AG20443 (cell line): ENCODE results near the gene ZNF783.
"Not testable (repeated sequence)": the region's sequence is repeated elsewhere in the genome, so short reads cannot be mapped to it uniquely, and the experiment has no call there.

Experiments used
- DNase-seq: peaks from one replicate; pipeline ENCODE4 v3.0.0; 2012; ENCODE audit warnings: low spot score, mixed read lengths

ZNF783 gene

DNA sequence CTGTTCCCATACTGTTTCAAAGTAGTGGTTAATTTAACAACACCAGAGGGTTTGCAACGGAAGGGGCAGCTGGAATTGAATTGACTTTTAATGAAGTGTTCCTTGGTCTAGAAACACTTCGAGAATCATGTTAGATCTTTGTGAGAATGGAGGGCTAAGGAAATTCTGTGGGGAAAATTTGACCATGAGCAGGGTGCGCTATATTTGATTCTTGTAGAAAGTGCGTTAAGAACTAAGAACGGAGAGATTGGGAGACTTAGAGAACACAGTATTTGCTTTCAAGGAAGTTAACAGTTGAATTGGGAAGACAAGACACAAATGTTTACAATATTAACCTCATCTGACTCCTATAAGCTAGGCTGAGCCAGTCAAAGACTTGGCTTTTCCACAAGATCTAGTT lies 21.4 kb upstream of the ZNF783 start:
- DNase-seq = no peak

GRCh38 chr7:149241696-149242095 lies 20.3 kb upstream of the ZNF783 start:
- no peak for DNase-seq

DNA sequence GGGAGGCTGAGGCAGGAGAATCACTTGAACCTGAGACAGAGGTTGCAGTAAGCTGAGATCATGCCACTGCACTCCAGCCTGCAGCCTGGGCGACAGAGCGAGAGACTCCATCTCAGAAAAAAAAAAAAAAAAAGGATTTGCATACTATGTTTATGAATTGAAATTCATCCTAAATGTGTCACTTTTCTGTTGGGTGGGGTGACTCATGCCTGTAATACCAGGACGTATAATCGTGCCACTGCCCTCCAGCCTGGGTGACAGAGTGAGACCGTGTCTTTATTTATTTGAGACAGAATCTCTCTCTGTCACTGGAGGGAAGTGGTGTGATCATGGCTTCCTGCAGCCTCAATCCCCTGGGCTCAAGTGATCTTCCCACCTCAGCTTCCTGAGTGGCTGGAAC lies 16.8 kb upstream of the ZNF783 start:
- DNase-seq = no peak

GRCh38 chr7:149245744-149246143 lies 16.3 kb upstream of the ZNF783 start:
- DNase-seq = no peak

- DNase-seq = no peak
These were observed 13.2 kb upstream of the ZNF783 start for GRCh38 chr7:149248777-149249176.

- DNase-seq = not testable (repeated sequence)
These were observed 11.8 kb upstream of the ZNF783 start for GRCh38 chr7:149250151-149250550.

- DNase-seq = not testable (repeated sequence)
These were observed 10.5 kb upstream of the ZNF783 start for GRCh38 chr7:149251518-149251917.

- no peak for DNase-seq
These were observed 9.6 kb upstream of the ZNF783 start for GRCh38 chr7:149252378-149252777.

DNA sequence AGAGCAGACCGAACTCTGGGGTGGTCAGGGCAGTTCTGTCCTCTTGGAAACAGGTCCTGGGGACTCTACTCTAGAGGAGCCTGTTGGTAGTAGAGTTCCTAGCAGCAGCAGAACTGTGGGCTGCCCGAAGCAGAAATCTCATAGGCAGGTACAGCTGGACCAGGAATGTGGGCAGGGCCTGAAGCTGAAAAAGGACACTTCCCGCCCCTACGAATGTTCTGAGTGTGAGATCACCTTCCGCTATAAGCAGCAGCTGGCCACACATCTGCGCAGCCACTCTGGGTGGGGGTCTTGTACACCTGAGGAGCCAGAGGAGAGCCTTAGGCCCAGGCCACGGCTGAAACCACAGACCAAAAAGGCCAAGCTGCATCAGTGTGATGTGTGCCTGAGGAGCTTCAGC lies 8.3 kb upstream of the ZNF783 start:
- no peak for DNase-seq

GRCh38 chr7:149254181-149254858 lies 7.7 kb upstream of the ZNF783 start:
- no peak for DNase-seq

- DNase-seq = no peak
These were observed 6.8 kb upstream of the ZNF783 start for GRCh38 chr7:149255174-149255573.

DNA sequence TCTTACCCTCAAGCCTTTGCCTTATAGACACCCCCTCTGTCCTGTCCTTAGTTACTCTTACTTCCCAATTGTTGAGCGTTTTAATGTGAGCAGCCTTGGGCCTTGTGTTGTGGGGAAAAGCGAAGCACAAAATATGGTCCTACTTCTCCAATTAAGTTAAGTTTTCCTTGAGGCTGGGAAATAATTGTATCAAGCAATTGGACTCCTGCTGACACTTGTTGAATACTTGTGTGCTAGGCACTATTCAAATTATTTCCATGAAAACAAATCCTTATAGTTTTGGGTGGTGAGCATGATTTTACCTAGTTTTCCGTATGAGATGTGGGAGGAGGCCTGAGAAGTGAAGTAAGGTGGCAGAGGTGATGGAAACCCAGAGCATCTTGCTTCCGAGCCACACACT lies 5.4 kb upstream of the ZNF783 start:
- no peak for DNase-seq

- no peak for DNase-seq
These were observed 4.8 kb upstream of the ZNF783 start for GRCh38 chr7:149257146-149257545.

DNA sequence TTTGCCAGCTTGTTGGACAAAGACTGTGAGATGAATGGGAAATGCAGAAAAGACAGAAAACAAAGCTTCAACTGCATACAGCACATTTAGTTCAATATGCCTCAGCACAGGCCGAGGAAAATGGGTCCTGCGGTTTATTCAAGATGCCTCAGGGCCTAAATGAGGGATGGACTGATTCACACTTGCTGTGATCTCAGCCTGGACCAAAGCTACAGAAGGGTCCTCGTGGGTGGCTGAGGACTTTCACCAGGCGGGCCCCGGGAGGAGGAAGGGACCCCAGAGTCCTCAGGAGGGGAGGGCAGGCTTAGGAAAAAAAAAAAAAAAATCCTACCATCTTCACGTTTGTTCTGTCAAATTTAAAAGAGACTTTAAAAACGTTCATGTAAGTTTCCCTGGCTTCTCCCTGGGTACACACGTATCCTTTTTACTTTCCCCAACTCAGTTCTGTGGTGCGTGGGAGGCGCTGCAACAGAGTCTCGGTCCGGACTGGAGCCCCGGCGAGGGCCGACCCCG lies 624 bp upstream of the ZNF783 start:
- DNase-seq = peak; percentile 50

GRCh38 chr7:149266451-149266850 lies 4.5 kb downstream of the ZNF783 start:
- no peak for DNase-seq

DNA sequence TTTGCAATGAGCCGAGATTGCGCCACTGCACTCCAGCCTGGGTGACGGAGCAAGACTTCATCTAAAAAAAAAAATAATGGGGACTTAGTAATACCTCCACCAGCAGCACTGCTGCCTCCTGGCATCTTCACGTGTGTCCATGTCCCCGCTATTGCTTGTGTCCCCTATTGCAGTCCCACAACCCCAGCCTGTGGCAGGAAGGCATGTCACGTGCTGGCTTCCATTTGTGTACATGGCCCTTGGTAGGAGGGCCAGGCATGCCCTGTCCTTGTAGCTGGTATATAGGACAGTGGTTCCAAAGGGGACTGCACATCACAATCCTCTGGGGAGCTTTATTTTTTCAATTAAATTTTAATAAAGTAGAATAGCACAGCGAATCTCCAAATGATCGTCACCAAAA lies 5.7 kb downstream of the ZNF783 start:
- DNase-seq = no peak

DNA sequence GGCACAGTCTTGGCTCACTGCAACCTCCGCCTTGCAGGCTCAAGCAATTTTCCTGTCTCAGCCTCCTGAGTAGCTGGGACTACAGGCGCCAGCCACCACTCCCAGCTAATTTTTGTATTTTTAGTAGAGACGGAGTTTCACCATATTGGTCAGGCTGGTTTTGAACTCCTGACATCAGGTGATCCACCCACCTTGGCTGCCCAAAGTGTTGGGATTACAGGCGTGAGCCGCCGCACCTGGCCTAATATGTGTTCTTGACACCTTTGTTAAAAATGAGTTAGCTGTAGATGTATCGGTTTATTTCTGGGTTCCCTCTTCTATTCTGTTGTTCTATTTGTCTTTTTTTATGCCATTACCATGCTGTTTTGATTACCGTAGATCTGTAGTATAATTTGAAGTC lies 12.4 kb downstream of the ZNF783 start:
- DNase-seq = not testable (repeated sequence)

GRCh38 chr7:149277871-149278270 lies 15.9 kb downstream of the ZNF783 start:
- no peak for DNase-seq

DNA sequence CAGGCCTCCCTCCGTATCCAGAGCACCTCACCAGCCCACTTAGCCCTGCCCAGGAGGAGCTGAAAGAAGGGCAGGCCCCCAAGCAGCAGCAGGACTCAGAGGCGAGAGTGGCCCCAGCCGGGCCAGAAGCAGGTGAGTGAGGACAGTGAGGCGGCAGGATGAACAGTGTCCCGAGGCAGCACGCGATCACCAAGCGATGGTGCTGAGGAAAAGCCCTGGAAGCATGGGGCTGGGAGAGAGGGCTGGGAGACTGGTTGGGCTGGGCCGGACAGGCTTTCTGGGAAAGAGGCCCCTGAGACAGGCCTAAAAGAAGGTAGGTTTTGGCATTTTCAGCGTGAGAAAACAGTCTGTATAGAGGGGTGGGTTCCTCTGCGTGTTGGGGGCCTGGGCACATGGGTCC lies 16.4 kb downstream of the ZNF783 start:
- no peak for DNase-seq

GRCh38 chr7:149279111-149279743 lies 17.2 kb downstream of the ZNF783 start:
- DNase-seq = no peak

DNA sequence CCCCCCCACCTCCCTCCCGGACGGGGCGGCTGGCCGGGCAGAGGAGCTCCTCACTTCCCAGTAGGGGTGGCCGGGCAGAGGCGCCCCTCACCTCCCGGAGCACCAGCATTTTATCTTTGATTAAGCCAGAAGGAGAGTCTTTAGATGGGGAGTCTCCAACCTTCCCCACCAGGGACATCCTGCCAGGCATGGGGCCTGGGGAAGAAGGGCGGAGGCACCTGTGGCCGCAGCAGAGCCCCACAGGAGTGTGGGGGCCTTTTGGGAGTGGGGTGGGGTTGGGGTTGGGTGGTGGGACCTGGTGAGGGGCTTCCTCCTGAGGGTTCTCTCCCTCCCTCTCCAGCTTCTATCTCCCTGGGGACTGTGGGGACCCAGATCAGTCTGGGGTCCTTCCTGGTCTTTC lies 18.2 kb downstream of the ZNF783 start:
- DNase-seq = no peak

- DNase-seq = no peak
These were observed 18.9 kb downstream of the ZNF783 start for GRCh38 chr7:149280661-149281507.
